HepG2 (cell line): ENCODE data around the gene IFNG. TPM values are rescaled to one million over a fixed set of nuclear protein-coding genes. Genes with fewer than 3 reads are reported as not detected.
A peak's percentile ranks its signal among the peaks of the same experiment; 100 is the strongest.

Experiments
- ATAC-seq: fragments of 200-7000 bp; cut with Tn5 transposase; 3 replicates; pipeline ENCODE4 v1.9.1; 2020; ENCODE audit warnings: mild to moderate bottlenecking, moderate library complexity
- BruUV-seq: library from RNA; stranded (reverse); fragments of 400-500 nt; replicated peaks from 2 replicates; lab custom pipeline; 2021; lab: Mats Ljungman, UMichigan
- CTCF ChIA-PET: fragments of 300-600 bp; formaldehyde crosslinking; extraction: SDS; loops from one replicate; lab custom pipeline; 2021; ENCODE audit warnings: low total read pairs, inconsistent platforms, low intra/inter-chr PET ratio; lab: Yijun Ruan, JAX
- POLR2A ChIA-PET: fragments of 350-600 bp; sonication (Branson Sonifier 250); formaldehyde crosslinking; loops from one replicate; lab custom pipeline; 2020; ENCODE audit warnings: antibody characterized with exemption, inconsistent platforms; lab: Yijun Ruan, JAX
- DNase-seq: peaks from one replicate; pipeline ENCODE4 v3.0.0-alpha.2; 2015; ENCODE audit warnings: low spot score
- FAIRE-seq: peaks from 3 replicates; lab custom pipeline; 2011; peaks lifted over from hg19 to GRCh38; lab: Jason Lieb, UNC
- H2AFZ ChIP-seq: one replicate; pipeline ENCODE4 v1.6.1; 2011; ENCODE audit warnings: low read length, inconsistent platforms
- H3K27ac ChIP-seq: fragments of 300-600 bp; 3 replicates; pipeline ENCODE4 v1.8.0; 2011; ENCODE audit warnings: mixed run types, mild to moderate bottlenecking, mixed read lengths, low read length, inconsistent platforms; ENCODE audit not compliant: insufficient read depth; ENCODE audit errors: extremely low read length
- H3K27me3 ChIP-seq, 2 experiments: fragments of 200-600 bp in 1 of 2; 2 replicates in 1 of 2; 3 replicates in 1 of 2; pipeline versions ENCODE4 v1.6.0 to v1.8.0; 2011; ENCODE audit warnings: low read length in 2 of 2, mild to moderate bottlenecking in 2 of 2, moderate library complexity in 2 of 2, inconsistent platforms in 1 of 2; ENCODE audit not compliant: insufficient read depth in 2 of 2, control insufficient read depth in 1 of 2
- H3K36me3 ChIP-seq, 2 experiments: fragments of 200-600 bp in 1 of 2; replicated peaks in 1 of 2; 2 replicates in 1 of 2; 3 replicates in 1 of 2; pipeline versions ENCODE4 v1.5.1 to v1.8.0; 2011; ENCODE audit warnings: low read length in 2 of 2, inconsistent platforms in 1 of 2; ENCODE audit not compliant: insufficient read depth in 2 of 2, control insufficient read depth in 1 of 2
- H3K4me1 ChIP-seq: 2 replicates; pipeline ENCODE4 v1.5.1; 2012; ENCODE audit warnings: low read length, inconsistent platforms; ENCODE audit not compliant: insufficient read depth
- H3K4me2 ChIP-seq: 2 replicates; pipeline ENCODE4 v1.6.0; 2011; ENCODE audit warnings: low read depth, low read length, inconsistent platforms
- H3K4me3 ChIP-seq, 3 experiments: fragments of 200-600 bp in 1 of 3; sonication (generic), shearing (Covaris generic) in 1 of 3; replicated peaks in 1 of 3; 2 replicates each; pipeline ENCODE4 v1.5.1; 2011 to 2016; ENCODE audit warnings: low read length in 3 of 3, inconsistent platforms in 2 of 3, low read depth in 2 of 3, mild to moderate bottlenecking in 2 of 3, control low read depth in 1 of 3, mixed read lengths in 1 of 3; ENCODE audit not compliant: insufficient read depth in 1 of 3
- H3K79me2 ChIP-seq: one replicate; pipeline ENCODE4 v1.6.1; 2011; ENCODE audit warnings: low read length, inconsistent platforms; ENCODE audit not compliant: insufficient read depth
- H3K9ac ChIP-seq: 2 replicates; pipeline ENCODE4 v1.6.0; 2011; ENCODE audit warnings: mild to moderate bottlenecking, low read depth, low read length, inconsistent platforms; ENCODE audit not compliant: insufficient read depth
- H3K9me3 ChIP-seq: 2 replicates; pipeline ENCODE4 v1.5.1; 2012; ENCODE audit warnings: mild to moderate bottlenecking, low read length
- H4K20me1 ChIP-seq: 2 replicates; pipeline ENCODE4 v1.6.0; 2011; ENCODE audit warnings: inconsistent platforms, mild to moderate bottlenecking, low read length, moderate library complexity; ENCODE audit not compliant: insufficient read depth
- EP300 ChIP-seq, 3 experiments: sonication (generic) in 1 of 3; formaldehyde crosslinking in 1 of 3; IDR thresholded peaks; 2 replicates each; pipeline versions ENCODE4 v1.5.1 to v1.6.1; 2011 to 2020; ENCODE audit warnings: low read depth in 2 of 3, low read length in 2 of 3, borderline replicate concordance in 1 of 3, improper control_type of control experiment in 1 of 3, mild to moderate bottlenecking in 1 of 3, missing genetic modification reagents in 1 of 3, moderate library complexity in 1 of 3
- SPEN ChIP-seq: sonication (generic); formaldehyde crosslinking; IDR thresholded peaks from 2 replicates; pipeline ENCODE4 v1.5.1; 2020; ENCODE audit warnings: low read depth, mild to moderate bottlenecking, missing genetic modification reagents
- ZNF850 ChIP-seq: sonication (generic); formaldehyde crosslinking; conservative IDR thresholded peaks from 2 replicates; pipeline ENCODE4 v1.9.0; 2021; ENCODE audit warnings: mild to moderate bottlenecking, missing genetic modification reagents
- WGBS: methylation state at CpG from one replicate; pipeline ENCODE4 v1.1.6; 2017; ENCODE audit warnings: low lambda C conversion rate; 5-methylcytosine and 5-hydroxymethylcytosine counted together
- in situ Hi-C: cut with HindIII; loops from 2 replicates; pipeline ENCODE4 v1.10.0; 2017; ENCODE audit warnings: low pct_unique_long_range_greater_than_20kb; ENCODE audit not compliant: extremely low pct_ligation_motif_present
- intact Hi-C: fragments of 100-400 bp; cut with micrococcal nuclease; formaldehyde crosslinking; loops from one replicate; pipeline ENCODE4 v1.10.0; 2022; ENCODE audit not compliant: unreplicated experiment
- polyA plus RNA-seq, 8 experiments: library from polyadenylated mRNA; depleted of rRNA in 3 of 8; stranded (reverse) in 7 of 8; unstranded in 1 of 8; fragments of >200 nt; fragmentation: Illumina TruSeq in 4 of 8; extraction: Trizol in 4 of 8; gene quantifications; 2 replicates each; pipeline versions ENCODE4 v1.2.1 to v1.2.3, GENCODE V29; 2011 to 2016; ENCODE audit warnings: low read depth in 4 of 8, missing spikeins in 1 of 8, mixed read lengths in 1 of 8; ENCODE audit not compliant: insufficient read depth in 1 of 8
- total RNA-seq, 5 experiments: library from RNA; depleted of rRNA; stranded (reverse); fragments of >200 nt; fragmentation: Illumina TruSeq; extraction: Trizol; gene quantifications; 2 replicates each; pipeline ENCODE4 v1.2.3, GENCODE V29; 2016; ENCODE audit warnings: low read depth in 1 of 5
- TF ChIP-seq, protein P1 (sequence below): sonication (generic); formaldehyde crosslinking; IDR thresholded peaks from 2 replicates; pipeline ENCODE4 v1.4.0; 2020; ENCODE audit warnings: missing genetic modification reagents
- TF ChIP-seq, protein P2 (sequence below): sonication (generic); formaldehyde crosslinking; IDR thresholded peaks from 2 replicates; pipeline ENCODE4 v1.4.0; 2020; ENCODE audit warnings: missing genetic modification reagents
- TF ChIP-seq, protein P3 (sequence below): sonication (generic); formaldehyde crosslinking; IDR thresholded peaks from 2 replicates; pipeline ENCODE4 v1.8.0; 2023; ENCODE audit warnings: mild to moderate bottlenecking, missing genetic modification reagents
- TF ChIP-seq, protein P4 (sequence below): sonication (generic); formaldehyde crosslinking; IDR thresholded peaks from 2 replicates; pipeline ENCODE4 v1.5.0; 2020; ENCODE audit warnings: mild to moderate bottlenecking, missing genetic modification reagents, moderate library complexity
- TF ChIP-seq, protein P5 (sequence below): sonication (generic); formaldehyde crosslinking; IDR thresholded peaks from 2 replicates; pipeline ENCODE4 v1.4.0; 2020; ENCODE audit warnings: mild to moderate bottlenecking, missing genetic modification reagents

The IFNG gene
- total and polyA plus RNA-seq, 2 of the 13 experiments (the other 11 are each of a cell fraction or from before 2014, with no cell fraction given): not detected

DNA sequence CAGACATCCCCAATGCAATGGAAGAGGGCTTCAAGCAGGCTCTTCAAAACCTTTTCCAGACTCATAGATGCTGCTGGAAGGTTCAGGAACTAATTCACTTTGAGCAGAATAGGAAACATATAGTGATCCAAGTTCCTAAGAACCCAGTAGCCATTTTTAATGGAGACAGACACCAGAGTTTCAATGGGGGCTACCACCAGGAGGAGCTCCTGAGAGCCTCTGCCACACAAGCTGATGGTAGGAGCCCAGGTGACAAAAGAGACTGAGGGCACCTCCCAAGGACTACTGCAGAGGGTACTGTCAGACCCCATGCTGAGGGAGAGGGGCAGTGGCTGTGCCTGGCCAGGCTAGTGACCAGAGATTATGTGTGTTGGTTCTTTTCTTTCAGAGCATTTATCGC is 45.9 kb downstream of the IFNG start:
- Histone ChIP-seq H3K27ac (no peak overlapping the region), H3K4me2 (no peak overlapping the region), H3K9ac (no peak overlapping the region), H3K4me1 (no peaks in the 10 kb centered on the region), H2AFZ (no peak overlapping the region), H3K9me3 (no peaks in the 10 kb centered on the region), H3K36me3 (no peaks in the 10 kb centered on the region), H4K20me1 (no peaks in the 10 kb centered on the region), H3K4me3 (no peak overlapping the region), H3K27me3 (no peaks in the 10 kb centered on the region), H3K79me2 (no peaks in the 10 kb centered on the region)
- in situ Hi-C loops: no loop called here
- POLR2A ChIA-PET: no interaction called here
- ATAC-seq (peak; percentile 52), DNase-seq (no peak), FAIRE-seq (no peak)
- BruUV-seq: no TSS peak
- TF ChIP-seq SPEN (no peak), ZNF850 (CRISPR knock-in tag) (no peak), EP300 (IDR thresholded peaks at IDR 0.05; ENCODE audit: low read depth in 2 of 2, low read length in 2 of 2) (no peak), EP300 (CRISPR knock-in tag; IDR thresholded peaks at IDR 0.05; ENCODE audit: borderline replicate concordance) (no peak)
- TF ChIP-seq, protein P1, sequence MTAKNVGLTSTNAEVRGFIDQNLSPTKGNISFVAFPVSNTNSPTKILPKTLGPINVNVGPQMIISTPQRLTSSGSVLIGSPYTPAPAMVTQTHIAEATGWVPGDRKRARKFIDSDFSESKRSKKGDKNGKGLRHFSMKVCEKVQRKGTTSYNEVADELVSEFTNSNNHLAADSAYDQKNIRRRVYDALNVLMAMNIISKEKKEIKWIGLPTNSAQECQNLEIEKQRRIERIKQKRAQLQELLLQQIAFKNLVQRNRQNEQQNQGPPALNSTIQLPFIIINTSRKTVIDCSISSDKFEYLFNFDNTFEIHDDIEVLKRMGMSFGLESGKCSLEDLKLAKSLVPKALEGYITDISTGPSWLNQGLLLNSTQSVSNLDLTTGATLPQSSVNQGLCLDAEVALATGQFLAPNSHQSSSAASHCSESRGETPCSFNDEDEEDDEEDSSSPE (CRISPR knock-in tag): no peak
- TF ChIP-seq, protein P2, sequence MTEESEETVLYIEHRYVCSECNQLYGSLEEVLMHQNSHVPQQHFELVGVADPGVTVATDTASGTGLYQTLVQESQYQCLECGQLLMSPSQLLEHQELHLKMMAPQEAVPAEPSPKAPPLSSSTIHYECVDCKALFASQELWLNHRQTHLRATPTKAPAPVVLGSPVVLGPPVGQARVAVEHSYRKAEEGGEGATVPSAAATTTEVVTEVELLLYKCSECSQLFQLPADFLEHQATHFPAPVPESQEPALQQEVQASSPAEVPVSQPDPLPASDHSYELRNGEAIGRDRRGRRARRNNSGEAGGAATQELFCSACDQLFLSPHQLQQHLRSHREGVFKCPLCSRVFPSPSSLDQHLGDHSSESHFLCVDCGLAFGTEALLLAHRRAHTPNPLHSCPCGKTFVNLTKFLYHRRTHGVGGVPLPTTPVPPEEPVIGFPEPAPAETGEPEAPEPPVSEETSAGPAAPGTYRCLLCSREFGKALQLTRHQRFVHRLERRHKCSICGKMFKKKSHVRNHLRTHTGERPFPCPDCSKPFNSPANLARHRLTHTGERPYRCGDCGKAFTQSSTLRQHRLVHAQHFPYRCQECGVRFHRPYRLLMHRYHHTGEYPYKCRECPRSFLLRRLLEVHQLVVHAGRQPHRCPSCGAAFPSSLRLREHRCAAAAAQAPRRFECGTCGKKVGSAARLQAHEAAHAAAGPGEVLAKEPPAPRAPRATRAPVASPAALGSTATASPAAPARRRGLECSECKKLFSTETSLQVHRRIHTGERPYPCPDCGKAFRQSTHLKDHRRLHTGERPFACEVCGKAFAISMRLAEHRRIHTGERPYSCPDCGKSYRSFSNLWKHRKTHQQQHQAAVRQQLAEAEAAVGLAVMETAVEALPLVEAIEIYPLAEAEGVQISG (CRISPR knock-in tag): no peak
- TF ChIP-seq, protein P3, sequence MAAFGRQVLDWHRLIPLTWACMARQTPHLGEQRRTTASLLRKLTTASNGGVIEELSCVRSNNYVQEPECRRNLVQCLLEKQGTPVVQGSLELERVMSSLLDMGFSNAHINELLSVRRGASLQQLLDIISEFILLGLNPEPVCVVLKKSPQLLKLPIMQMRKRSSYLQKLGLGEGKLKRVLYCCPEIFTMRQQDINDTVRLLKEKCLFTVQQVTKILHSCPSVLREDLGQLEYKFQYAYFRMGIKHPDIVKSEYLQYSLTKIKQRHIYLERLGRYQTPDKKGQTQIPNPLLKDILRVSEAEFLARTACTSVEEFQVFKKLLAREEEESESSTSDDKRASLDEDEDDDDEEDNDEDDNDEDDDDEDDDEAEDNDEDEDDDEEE (CRISPR knock-in tag): no peak
- TF ChIP-seq, protein P4, sequence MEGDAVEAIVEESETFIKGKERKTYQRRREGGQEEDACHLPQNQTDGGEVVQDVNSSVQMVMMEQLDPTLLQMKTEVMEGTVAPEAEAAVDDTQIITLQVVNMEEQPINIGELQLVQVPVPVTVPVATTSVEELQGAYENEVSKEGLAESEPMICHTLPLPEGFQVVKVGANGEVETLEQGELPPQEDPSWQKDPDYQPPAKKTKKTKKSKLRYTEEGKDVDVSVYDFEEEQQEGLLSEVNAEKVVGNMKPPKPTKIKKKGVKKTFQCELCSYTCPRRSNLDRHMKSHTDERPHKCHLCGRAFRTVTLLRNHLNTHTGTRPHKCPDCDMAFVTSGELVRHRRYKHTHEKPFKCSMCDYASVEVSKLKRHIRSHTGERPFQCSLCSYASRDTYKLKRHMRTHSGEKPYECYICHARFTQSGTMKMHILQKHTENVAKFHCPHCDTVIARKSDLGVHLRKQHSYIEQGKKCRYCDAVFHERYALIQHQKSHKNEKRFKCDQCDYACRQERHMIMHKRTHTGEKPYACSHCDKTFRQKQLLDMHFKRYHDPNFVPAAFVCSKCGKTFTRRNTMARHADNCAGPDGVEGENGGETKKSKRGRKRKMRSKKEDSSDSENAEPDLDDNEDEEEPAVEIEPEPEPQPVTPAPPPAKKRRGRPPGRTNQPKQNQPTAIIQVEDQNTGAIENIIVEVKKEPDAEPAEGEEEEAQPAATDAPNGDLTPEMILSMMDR (CRISPR knock-in tag): peak; percentile 29; the same call in 1 of the 2 replicates
- TF ChIP-seq, protein P5, sequence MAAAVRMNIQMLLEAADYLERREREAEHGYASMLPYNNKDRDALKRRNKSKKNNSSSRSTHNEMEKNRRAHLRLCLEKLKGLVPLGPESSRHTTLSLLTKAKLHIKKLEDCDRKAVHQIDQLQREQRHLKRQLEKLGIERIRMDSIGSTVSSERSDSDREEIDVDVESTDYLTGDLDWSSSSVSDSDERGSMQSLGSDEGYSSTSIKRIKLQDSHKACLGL (CRISPR knock-in tag): no peak
- intact Hi-C loops: no loop called here
- CTCF ChIA-PET: no interaction called here
- WGBS: 0% methylated on average over 1 of the region's 1 CpG
